PC-3 (cell line): Measurements from ENCODE around the gene OCA2. TPM values are rescaled to one million over a fixed set of nuclear protein-coding genes. Genes with fewer than 3 reads are reported as not detected.

Experiments
- ATAC-seq: fragments of 200-7000 bp; cut with Tn5 transposase; 2 replicates; pipeline ENCODE4 v1.9.1; 2020; ENCODE audit warnings: mild to moderate bottlenecking, moderate library complexity
- BruUV-seq: library from RNA; stranded (reverse); fragments of 400-500 nt; replicated peaks from 2 replicates; lab custom pipeline; 2021; lab: Mats Ljungman, UMichigan
- CTCF ChIA-PET: fragments of 300-600 bp; sonication (Branson Sonifier 250); formaldehyde crosslinking; loops from one replicate; lab custom pipeline; 2022; ENCODE audit warnings: antibody characterized with exemption; lab: Charles Lee
- POLR2A ChIA-PET: fragments of 300-600 bp; sonication (Branson Sonifier 250); formaldehyde crosslinking; loops from one replicate; lab custom pipeline; 2022; ENCODE audit warnings: antibody characterized with exemption; ENCODE audit not compliant: unreplicated experiment; lab: Charles Lee
- DNase-seq: peaks from one replicate; pipeline ENCODE4 v3.0.0-alpha.2; 2015
- H2AFZ ChIP-seq: fragments of 300-600 bp; sonication (generic); 2 replicates; pipeline ENCODE4 v1.6.0; 2016; ENCODE audit warnings: antibody characterized with exemption, low read length
- H3F3A ChIP-seq: fragments of 300-600 bp; sonication (generic); one replicate; pipeline ENCODE4 v1.6.0; 2017; ENCODE audit warnings: antibody characterized with exemption, low read length, control low read depth, mild to moderate bottlenecking; ENCODE audit not compliant: unreplicated experiment
- H3K27ac ChIP-seq: fragments of 300-600 bp; sonication (generic); 2 replicates; pipeline ENCODE4 v1.5.1; 2016; ENCODE audit warnings: mild to moderate bottlenecking, low read length
- H3K27me3 ChIP-seq: fragments of 300-600 bp; sonication (generic); 2 replicates; pipeline ENCODE4 v1.6.1; 2016; ENCODE audit warnings: low read length, mixed read lengths
- H3K36me3 ChIP-seq: fragments of 300-600 bp; sonication (generic); 2 replicates; pipeline ENCODE4 v1.6.1; 2016; ENCODE audit warnings: low read depth, mixed run types, low read length, mixed read lengths
- H3K4me1 ChIP-seq: fragments of 300-600 bp; sonication (generic); 2 replicates; pipeline ENCODE4 v1.5.1; 2016; ENCODE audit warnings: low read length; ENCODE audit not compliant: insufficient read depth
- H3K4me2 ChIP-seq: fragments of 300-600 bp; sonication (generic); 2 replicates; pipeline ENCODE4 v1.6.0; 2016; ENCODE audit warnings: low read length
- H3K4me3 ChIP-seq: fragments of 300-600 bp; sonication (generic); 2 replicates; pipeline ENCODE4 v1.5.1; 2016; ENCODE audit warnings: mild to moderate bottlenecking, low read length, mixed read lengths
- H3K79me2 ChIP-seq: fragments of 300-600 bp; sonication (generic); 2 replicates; pipeline ENCODE4 v1.6.1; 2017; ENCODE audit warnings: low read length, mixed read lengths
- H3K9ac ChIP-seq: fragments of 300-600 bp; sonication (generic); 2 replicates; pipeline ENCODE4 v1.6.0; 2016; ENCODE audit warnings: mild to moderate bottlenecking, low read length
- H3K9me2 ChIP-seq: fragments of 300-600 bp; sonication (generic); replicated peaks from 2 replicates; pipeline ENCODE4 v1.6.1; 2016; ENCODE audit warnings: mixed run types, low read length, mixed read lengths
- H3K9me3 ChIP-seq: fragments of 300-600 bp; sonication (generic); 2 replicates; pipeline ENCODE4 v1.6.1; 2016; ENCODE audit warnings: low read length, mixed read lengths
- H4K20me1 ChIP-seq: fragments of 300-600 bp; sonication (generic); 2 replicates; pipeline ENCODE4 v1.6.1; 2016; ENCODE audit warnings: low read length, mixed read lengths
- CTCF ChIP-seq: fragments of 300-600 bp; sonication (generic); conservative IDR thresholded peaks from 2 replicates; pipeline ENCODE4 v1.5.1; 2017; ENCODE audit warnings: antibody characterized with exemption, low read depth, mild to moderate bottlenecking, low read length
- EZH2 ChIP-seq: fragments of 300-600 bp; sonication (generic); IDR thresholded peaks from one replicate; pipeline ENCODE4 v1.6.1; 2017; ENCODE audit warnings: antibody characterized with exemption, mild to moderate bottlenecking, low read length; ENCODE audit not compliant: unreplicated experiment
- EZH2phosphoT487 ChIP-seq: fragments of 300-600 bp; sonication (generic); IDR thresholded peaks from 2 replicates; pipeline ENCODE4 v1.6.1; 2018; ENCODE audit warnings: mild to moderate bottlenecking, antibody characterized with exemption, low read length, borderline replicate concordance
- intact Hi-C: fragments of 100-400 bp; cut with micrococcal nuclease; formaldehyde crosslinking; loops from 2 replicates; pipeline ENCODE4 v1.9.0; 2023
- total RNA-seq: library from RNA; depleted of rRNA; stranded (reverse); fragments of >200 nt; gene quantifications from 2 replicates; pipeline ENCODE4 v1.2.3, GENCODE V29; 2014

OCA2 gene
- total RNA-seq, 1 experiment from 2014 or later, result not detected

- H4K20me1 ChIP-seq, result no peaks in the 10 kb centered on the region
- peak; percentile 16 for DNase-seq
- no peak for ATAC-seq
- ChIA-PET CTCF (no interaction called here), POLR2A (no interaction called here)
- intact Hi-C loops, result no loop called here
- H3K4me1 ChIP-seq, result no peaks in the 10 kb centered on the region
- H3F3A ChIP-seq, result no peaks in the 10 kb centered on the region
- no peaks in the 10 kb centered on the region for H3K79me2 ChIP-seq
- H3K9me3 ChIP-seq, result no peaks in the 10 kb centered on the region
- H3K9ac ChIP-seq, result no peak overlapping the region
- no peaks in the 10 kb centered on the region for H3K36me3 ChIP-seq
- H3K27ac ChIP-seq, result no peak overlapping the region
- BruUV-seq, result no TSS peak
- no peaks in the 10 kb centered on the region for H3K9me2 ChIP-seq
- H3K27me3 ChIP-seq, result no peaks in the 10 kb centered on the region
- H2AFZ ChIP-seq, result no peak overlapping the region
- no peak overlapping the region for H3K4me2 ChIP-seq
- TF ChIP-seq CTCF (peak; percentile 24; the same call in 1 of the 2 replicates), EZH2 (no peak)
- H3K4me3 ChIP-seq, result no peak overlapping the region
These were observed 81.6 kb downstream of the OCA2 start for GRCh38 chr15:28017423-28017924.

DNA sequence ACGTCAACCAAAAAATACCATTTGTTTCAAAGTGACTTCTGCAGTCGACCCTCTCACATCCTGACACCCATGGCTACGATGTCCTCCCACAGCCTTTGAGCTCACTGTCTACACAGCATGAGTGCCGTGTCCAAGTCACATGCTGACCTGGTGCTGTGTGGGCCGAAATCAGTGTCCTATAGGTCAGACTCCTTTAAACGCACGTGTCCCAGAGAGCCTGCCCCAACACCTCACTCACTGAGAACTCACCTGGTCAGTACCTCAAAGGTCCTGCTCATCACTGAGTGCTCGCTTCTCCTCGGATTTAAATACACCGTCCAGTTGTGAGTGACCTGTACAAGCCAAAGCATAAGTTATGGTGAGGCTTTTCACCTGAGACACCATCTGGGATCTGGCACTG, 83.3 kb downstream of the OCA2 start:
- ChIA-PET CTCF (no interaction called here), POLR2A (no interaction called here)
- TF ChIP-seq CTCF (no peak), EZH2 (no peak), EZH2phosphoT487 (no peak)
- no peaks in the 10 kb centered on the region for H4K20me1 ChIP-seq
- H3K36me3 ChIP-seq, result no peaks in the 10 kb centered on the region
- intact Hi-C loops, result no loop called here
- H3K9me2 ChIP-seq, result no peaks in the 10 kb centered on the region
- DNase-seq (no peak), ATAC-seq (no peak)
- no peak overlapping the region for H3K4me2 ChIP-seq
- H3F3A ChIP-seq, result no peaks in the 10 kb centered on the region
- H3K4me1 ChIP-seq, result no peaks in the 10 kb centered on the region
- no peaks in the 10 kb centered on the region for H3K79me2 ChIP-seq
- H3K27me3 ChIP-seq, result no peaks in the 10 kb centered on the region
- H3K9me3 ChIP-seq, result no peaks in the 10 kb centered on the region
- H2AFZ ChIP-seq, result no peak overlapping the region
- H3K9ac ChIP-seq, result no peak overlapping the region
- H3K4me3 ChIP-seq, result no peak overlapping the region
- no TSS peak for BruUV-seq
- no peak overlapping the region for H3K27ac ChIP-seq

- no peaks in the 10 kb centered on the region for H3K9me2 ChIP-seq
- ATAC-seq (no peak), DNase-seq (no peak)
- no peaks in the 10 kb centered on the region for H3K9me3 ChIP-seq
- H2AFZ ChIP-seq, result no peak overlapping the region
- no peaks in the 10 kb centered on the region for H3K79me2 ChIP-seq
- H3K4me2 ChIP-seq, result no peak overlapping the region
- H3K9ac ChIP-seq, result no peak overlapping the region
- no peaks in the 10 kb centered on the region for H3K4me1 ChIP-seq
- H3K36me3 ChIP-seq, result no peaks in the 10 kb centered on the region
- H3K27ac ChIP-seq, result no peak overlapping the region
- BruUV-seq, result no TSS peak
- H4K20me1 ChIP-seq, result no peaks in the 10 kb centered on the region
- CTCF ChIA-PET, result no interaction called here
- no peaks in the 10 kb centered on the region for H3K27me3 ChIP-seq
- H3F3A ChIP-seq, result no peaks in the 10 kb centered on the region
- POLR2A ChIA-PET, result no interaction called here
- H3K4me3 ChIP-seq, result no peak overlapping the region
- intact Hi-C loops, result no loop called here
- TF ChIP-seq EZH2, result no peak
- no peak for TF ChIP-seq CTCF
- no peak for TF ChIP-seq EZH2phosphoT487
These were observed 84.4 kb downstream of the OCA2 start for GRCh38 chr15:28014623-28015200.
